ENCODE results near the gene FAM120A.

The FAM120A gene

GRCh38 chr9:93597142-93597706 lies 145.7 kb downstream of the FAM120A start:
- no peak for DNase-seq

- no peak for DNase-seq
Observed at GRCh38 chr9:93597871-93598646, 146.6 kb downstream of the FAM120A start.

- DNase-seq = no peak
Observed at GRCh38 chr9:93598647-93599241, 147.3 kb downstream of the FAM120A start.

GRCh38 chr9:93599571-93600403 lies 148.3 kb downstream of the FAM120A start:
- DNase-seq = no peak

- no peak for DNase-seq
Observed at GRCh38 chr9:93600504-93600903, 149.0 kb downstream of the FAM120A start.

- DNase-seq = no peak
Observed at GRCh38 chr9:93601063-93601462, 149.6 kb downstream of the FAM120A start.

GRCh38 chr9:93601666-93602065 lies 150.2 kb downstream of the FAM120A start:
- DNase-seq = no peak

- DNase-seq = no peak
Observed at GRCh38 chr9:93603011-93603410, 151.5 kb downstream of the FAM120A start.

- DNase-seq = no peak
Observed at GRCh38 chr9:93603906-93604326, 152.4 kb downstream of the FAM120A start.

GRCh38 chr9:93606187-93606586 lies 154.7 kb downstream of the FAM120A start:
- DNase-seq = no peak

GRCh38 chr9:93610206-93610605 lies 158.7 kb downstream of the FAM120A start:
- no peak for DNase-seq

- no peak for DNase-seq
Observed at GRCh38 chr9:93612052-93612795, 160.7 kb downstream of the FAM120A start.

- DNase-seq = no peak
Observed at GRCh38 chr9:93612796-93613154, 161.3 kb downstream of the FAM120A start.

- no peak for DNase-seq
Observed at GRCh38 chr9:93613174-93613573, 161.7 kb downstream of the FAM120A start.

GRCh38 chr9:93613791-93614190 lies 162.3 kb downstream of the FAM120A start:
- no peak for DNase-seq

GRCh38 chr9:93614830-93615468 lies 163.5 kb downstream of the FAM120A start:
- DNase-seq = no peak
